Osteoblast (primary cell): Measurements from ENCODE around the gene ABI3BP. TPM values are rescaled to one million over a fixed set of nuclear protein-coding genes. Genes with fewer than 3 reads are reported as not detected.

Experiments used
- DNase-seq: peaks from one replicate; pipeline ENCODE4 v3.0.0; 2011; ENCODE audit warnings: low spot score, mixed read lengths; ENCODE audit not compliant: insufficient read length; ENCODE audit errors: missing footprints
- H2AFZ ChIP-seq: 2 replicates; pipeline ENCODE4 v1.6.0; 2011; ENCODE audit warnings: mild to moderate bottlenecking, low read length
- H3K27ac ChIP-seq: 2 replicates; pipeline ENCODE4 v1.5.1; 2011; ENCODE audit warnings: mild to moderate bottlenecking, low read depth, low read length, moderate library complexity
- H3K27me3 ChIP-seq: 2 replicates; pipeline ENCODE4 v1.6.0; 2012; ENCODE audit warnings: mild to moderate bottlenecking, control low read depth, inconsistent platforms, low read length, moderate library complexity; ENCODE audit not compliant: insufficient read depth
- H3K36me3 ChIP-seq: 2 replicates; pipeline ENCODE4 v1.5.1; 2011; ENCODE audit warnings: mild to moderate bottlenecking, low read length, control low read depth, moderate library complexity; ENCODE audit not compliant: insufficient read depth
- H3K4me1 ChIP-seq: 2 replicates; pipeline ENCODE4 v1.5.1; 2011; ENCODE audit warnings: mild to moderate bottlenecking, low read length, control low read depth, moderate library complexity; ENCODE audit not compliant: insufficient read depth
- H3K4me2 ChIP-seq: 2 replicates; pipeline ENCODE4 v1.6.0; 2011; ENCODE audit warnings: mild to moderate bottlenecking, low read length; ENCODE audit not compliant: insufficient read depth
- H3K4me3 ChIP-seq: fragments of 200-600 bp; sonication (generic); 3 replicates; pipeline ENCODE4 v1.5.1; 2012; ENCODE audit warnings: mild to moderate bottlenecking, low read length, inconsistent platforms; ENCODE audit not compliant: insufficient read depth
- H3K79me2 ChIP-seq: 2 replicates; pipeline ENCODE4 v1.6.0; 2012; ENCODE audit warnings: mild to moderate bottlenecking, low read length, control low read depth, inconsistent platforms; ENCODE audit not compliant: insufficient read depth
- H3K9me3 ChIP-seq: 2 replicates; pipeline ENCODE4 v1.5.1; 2011; ENCODE audit warnings: low read depth, low read length, control low read depth
- H4K20me1 ChIP-seq: 2 replicates; pipeline ENCODE4 v1.6.0; 2012; ENCODE audit warnings: mild to moderate bottlenecking, low read length, control low read depth; ENCODE audit not compliant: insufficient read depth
- CTCF ChIP-seq: IDR thresholded peaks from 2 replicates; pipeline ENCODE4 v1.5.1; 2011; ENCODE audit warnings: mild to moderate bottlenecking, low read depth, low read length, moderate library complexity; ENCODE audit errors: extremely low read depth
- total RNA-seq: library from RNA; depleted of rRNA; stranded (reverse); fragments of >200 nt; gene quantifications from 2 replicates; pipeline ENCODE4 v1.2.3, GENCODE V29; 2012

ABI3BP gene
- total RNA-seq, 1 donor: 130 TPM

GRCh38 chr3:100720426-100720825 is 272.8 kb downstream of the ABI3BP start:
- Histone ChIP-seq H3K27me3 (no peaks in the 10 kb centered on the region), H3K36me3 (peaks cover 65% of the 10 kb centered on the region), H3K79me2 (peaks cover 96% of the 10 kb centered on the region), H3K4me3 (no peak overlapping the region), H4K20me1 (peaks cover 54% of the 10 kb centered on the region), H3K9me3 (no peaks in the 10 kb centered on the region), H3K4me1 (peaks cover 9% of the 10 kb centered on the region), H2AFZ (no peak overlapping the region), H3K4me2 (no peak overlapping the region), H3K27ac (no peak overlapping the region)
- no peak for TF ChIP-seq CTCF
- no peak for DNase-seq

GRCh38 chr3:100719136-100719535 is 274.1 kb downstream of the ABI3BP start:
- TF ChIP-seq CTCF: no peak
- Histone ChIP-seq H3K4me1 (peaks cover 9% of the 10 kb centered on the region), H3K27me3 (no peaks in the 10 kb centered on the region), H3K9me3 (no peaks in the 10 kb centered on the region), H3K79me2 (peaks cover 98% of the 10 kb centered on the region), H4K20me1 (peaks cover 59% of the 10 kb centered on the region), H3K4me2 (no peak overlapping the region), H3K36me3 (peaks cover 64% of the 10 kb centered on the region), H2AFZ (no peak overlapping the region), H3K4me3 (no peak overlapping the region), H3K27ac (no peak overlapping the region)
- DNase-seq: no peak

GRCh38 chr3:100717637-100718487 is 275.4 kb downstream of the ABI3BP start:
- DNase-seq: no peak
- peaks cover 66% of the 10 kb centered on the region for H4K20me1 ChIP-seq

More at GRCh38 chr3:100717637-100718487, 275.4 kb downstream of the ABI3BP start:
- no peaks in the 10 kb centered on the region for H3K27me3 ChIP-seq
- H3K4me1 ChIP-seq: peaks cover 9% of the 10 kb centered on the region
- no peak overlapping the region for H3K4me2 ChIP-seq
- H3K27ac ChIP-seq: no peak overlapping the region
- no peak overlapping the region for H3K4me3 ChIP-seq
- H3K36me3 ChIP-seq: peaks cover 70% of the 10 kb centered on the region
- no peaks in the 10 kb centered on the region for H3K9me3 ChIP-seq
- no peak for TF ChIP-seq CTCF
- H2AFZ ChIP-seq: no peak overlapping the region
- peaks cover 98% of the 10 kb centered on the region for H3K79me2 ChIP-seq
